Measurements from ENCODE around the gene BAHCC1.

Gene BAHCC1

GRCh38 chr17:81445642-81446503, 50.6 kb downstream of the BAHCC1 start:
- DNase-seq: no peak

GRCh38 chr17:81447331-81447933, 52.2 kb downstream of the BAHCC1 start:
- no peak for DNase-seq

DNA sequence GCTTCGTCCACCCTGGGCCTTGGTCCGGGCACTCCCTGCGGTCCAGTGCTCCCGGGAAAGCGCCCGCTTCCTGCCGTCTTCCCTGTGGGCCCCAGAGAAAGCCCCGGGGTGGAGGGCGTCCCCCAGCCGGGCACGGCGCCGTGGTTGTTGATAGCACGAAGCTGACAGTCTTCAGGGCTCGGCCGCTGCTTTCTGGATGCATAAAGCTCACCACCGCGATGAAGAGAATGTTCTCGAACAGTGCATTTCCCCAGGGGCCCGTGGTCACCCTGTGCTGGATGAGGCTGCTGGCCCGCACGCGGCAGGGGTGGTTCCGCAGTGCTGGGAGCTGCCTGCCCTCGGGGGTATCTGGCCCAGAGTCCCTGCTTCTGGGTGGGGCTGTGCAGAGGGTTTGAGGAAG, 53.2 kb downstream of the BAHCC1 start:
- DNase-seq: no peak

DNA sequence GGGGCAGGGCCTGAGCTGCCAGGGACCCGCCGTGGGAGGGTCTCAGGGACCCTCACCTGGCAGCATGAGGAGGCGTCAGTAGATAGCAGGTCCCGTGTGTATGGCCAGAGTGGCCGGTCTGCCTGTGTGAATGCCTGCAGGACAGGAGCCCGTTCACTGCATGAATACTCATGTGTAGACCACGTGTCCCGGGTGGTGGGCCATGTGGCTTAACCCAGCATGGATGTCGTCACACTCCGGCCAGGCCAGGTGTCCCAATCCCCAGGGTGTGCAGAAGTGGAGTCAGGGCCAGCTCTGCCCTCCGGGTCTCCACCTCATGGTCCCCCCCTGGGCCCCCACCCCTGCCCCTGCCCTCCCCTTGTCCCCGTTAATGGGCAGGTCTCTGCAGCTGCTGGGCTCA, 53.7 kb downstream of the BAHCC1 start:
- DNase-seq: no peak

- DNase-seq: no peak
Measured at GRCh38 chr17:81449351-81449750, 54.1 kb downstream of the BAHCC1 start.

DNA sequence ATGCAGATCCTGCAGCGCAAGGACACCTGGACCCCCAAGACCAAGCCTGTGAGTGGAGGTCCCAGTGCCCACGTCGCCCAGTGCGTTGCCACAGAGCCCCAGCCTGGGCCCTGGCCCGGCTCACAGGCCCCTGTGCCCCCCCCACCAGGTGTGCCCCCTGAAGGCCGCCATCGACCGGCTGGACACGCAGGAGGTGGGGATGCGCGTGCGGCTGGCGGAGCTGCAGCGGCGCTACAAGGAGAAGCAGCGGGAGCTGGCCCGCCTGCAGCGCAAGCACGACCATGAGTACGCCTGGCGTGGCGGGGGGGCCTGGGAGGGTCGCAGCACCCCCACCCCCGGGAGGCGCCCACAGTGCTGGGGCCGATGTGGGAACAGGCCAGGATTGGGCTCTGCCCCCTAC, 56.6 kb downstream of the BAHCC1 start:
- DNase-seq: no peak

DNA sequence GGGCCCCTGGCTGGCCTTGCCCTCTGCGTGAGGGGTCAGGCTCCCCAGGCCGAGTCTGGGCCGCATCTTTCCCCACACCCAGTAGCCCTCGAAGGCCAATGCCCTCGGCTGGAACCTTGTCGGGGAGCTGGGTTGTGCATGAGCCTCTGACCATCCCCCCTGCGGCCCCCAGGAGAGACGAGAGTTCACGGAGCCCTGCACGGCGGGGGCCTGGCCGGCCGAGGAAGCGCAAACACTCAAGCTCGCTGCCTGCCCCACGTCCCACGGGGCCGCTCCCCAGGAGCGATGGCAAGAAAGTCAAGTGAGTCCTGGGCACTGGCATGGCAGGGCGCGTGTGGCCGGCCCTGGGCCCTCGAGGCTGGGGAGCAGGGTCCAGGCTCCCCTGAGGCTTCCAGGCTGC, 57.3 kb downstream of the BAHCC1 start:
- no peak for DNase-seq

DNA sequence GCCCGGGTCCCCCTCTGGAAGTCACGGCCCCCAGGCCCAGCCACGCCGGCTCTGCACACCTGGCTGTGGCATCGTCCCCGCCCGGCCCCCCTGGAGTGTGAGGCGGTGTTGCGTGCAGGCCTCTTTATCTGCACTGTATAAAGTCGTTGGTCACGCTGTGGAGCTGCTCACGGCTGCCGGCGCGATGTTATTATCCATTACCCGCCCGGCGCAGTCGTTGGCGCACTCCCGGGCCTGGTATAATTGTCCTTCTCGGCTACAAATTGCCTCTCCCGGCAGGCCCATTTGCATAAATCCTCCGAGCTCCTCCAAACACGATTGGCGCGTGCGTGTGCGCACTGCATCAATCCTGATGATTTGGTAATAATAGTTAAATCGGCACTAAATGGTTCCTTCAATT, 57.8 kb downstream of the BAHCC1 start:
- no peak for DNase-seq

DNA sequence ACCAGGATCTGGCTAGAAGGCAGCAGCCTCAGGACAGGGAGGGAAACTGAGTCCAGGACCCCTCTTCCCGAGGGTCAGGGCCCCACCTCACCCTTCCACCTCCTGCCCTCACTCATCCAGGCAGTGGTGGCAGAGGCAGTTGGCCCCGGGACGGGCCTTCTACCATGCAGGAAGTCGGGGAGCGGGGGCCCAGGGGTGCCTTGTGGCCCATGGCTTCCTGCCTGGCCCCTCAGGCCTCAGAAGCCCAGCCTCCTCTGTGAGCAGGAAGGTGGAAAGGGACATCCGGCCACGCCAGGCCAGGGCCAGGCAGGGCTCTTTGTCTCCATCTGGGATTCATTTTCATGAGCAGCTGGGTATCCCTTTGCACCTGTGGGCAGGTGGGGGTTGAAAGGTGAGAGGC, 58.5 kb downstream of the BAHCC1 start:
- DNase-seq: no peak

DNA sequence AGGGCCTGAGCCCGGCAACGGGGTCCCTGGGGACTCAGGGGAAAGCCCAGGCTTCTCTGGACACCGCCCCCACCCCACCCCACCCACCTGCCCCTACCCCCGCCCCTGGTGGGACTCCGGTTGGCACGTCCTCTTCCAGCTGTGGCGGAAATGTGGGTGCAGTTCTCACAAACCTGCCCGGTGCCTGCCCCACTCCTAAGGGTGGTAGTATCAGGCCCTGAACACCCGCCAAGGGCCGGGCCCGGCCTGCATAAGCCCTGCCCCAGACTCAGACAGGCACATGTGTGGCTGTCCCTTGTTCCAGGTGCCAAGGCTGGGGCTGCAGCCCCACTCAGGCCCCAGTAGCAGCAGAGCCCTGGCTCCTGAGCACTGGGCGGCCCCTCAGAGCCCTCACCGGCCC, 59.2 kb downstream of the BAHCC1 start:
- no peak for DNase-seq

- DNase-seq: no peak
Measured at GRCh38 chr17:81455387-81455786, 60.1 kb downstream of the BAHCC1 start.

DNA sequence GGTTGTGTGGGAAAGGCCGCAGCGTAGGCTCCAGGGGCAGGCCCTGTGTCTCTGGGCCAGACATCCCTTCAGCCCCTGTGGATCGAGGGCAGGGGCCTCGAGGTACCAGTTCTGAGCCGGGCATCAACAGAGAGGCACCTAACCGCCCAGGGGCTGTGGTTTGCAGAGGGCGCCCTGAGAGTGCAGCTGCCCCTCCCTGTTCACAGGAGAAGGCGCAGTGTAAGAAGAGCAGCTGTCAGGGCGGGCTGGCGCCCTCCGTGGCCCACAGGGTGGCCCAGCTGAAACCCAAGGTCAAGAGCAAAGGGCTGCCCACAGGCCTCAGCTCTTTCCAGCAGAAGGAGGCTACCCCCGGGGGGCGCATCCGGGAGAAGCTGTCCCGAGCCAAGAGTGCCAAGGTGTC, 60.8 kb downstream of the BAHCC1 start:
- DNase-seq: no peak

DNA sequence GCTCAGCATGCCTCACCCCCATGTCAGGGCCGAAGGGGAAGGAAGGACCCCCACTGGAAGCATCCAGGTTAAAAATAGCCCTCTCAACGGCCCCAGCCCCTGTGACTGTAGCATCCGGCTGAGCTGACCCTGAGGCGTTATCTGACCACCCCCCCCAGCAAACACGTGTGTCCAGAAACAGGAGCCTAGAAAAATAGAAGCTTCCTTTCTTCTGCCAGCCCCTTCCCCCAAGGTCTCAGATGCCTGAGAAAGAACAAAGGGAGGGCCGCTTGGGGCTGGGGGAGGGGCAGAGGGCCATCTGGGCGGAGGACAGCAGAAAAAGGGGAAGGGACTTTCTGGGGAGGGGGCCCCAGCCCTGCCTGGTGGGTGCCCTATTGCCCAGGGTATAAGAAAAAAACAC, 61.5 kb downstream of the BAHCC1 start:
- DNase-seq: no peak

GRCh38 chr17:81457401-81457800, 62.1 kb downstream of the BAHCC1 start:
- no peak for DNase-seq

GRCh38 chr17:81457917-81458555, 62.8 kb downstream of the BAHCC1 start:
- DNase-seq: no peak

- no peak for DNase-seq
Measured at GRCh38 chr17:81458628-81459027, 63.4 kb downstream of the BAHCC1 start.

DNA sequence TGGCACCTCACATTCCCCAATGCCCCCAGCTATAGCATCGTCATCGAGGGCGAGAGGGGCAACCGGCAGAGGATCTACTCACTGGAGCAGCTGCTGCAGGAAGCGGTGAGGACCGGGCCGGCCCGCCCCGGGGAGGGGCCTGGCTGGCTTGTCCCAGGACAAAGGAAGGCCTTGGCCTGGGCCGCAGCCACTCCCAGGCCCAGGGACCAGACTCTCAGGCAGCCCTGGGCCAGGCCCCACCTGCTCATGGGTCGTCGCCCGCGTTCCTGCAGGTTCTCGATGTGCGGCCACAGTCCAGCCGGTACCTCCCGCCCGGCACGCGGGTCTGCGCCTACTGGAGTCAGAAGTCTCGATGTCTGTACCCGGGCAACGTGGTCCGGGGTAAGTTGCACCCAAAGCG, 64.0 kb downstream of the BAHCC1 start:
- no peak for DNase-seq

GRCh38 chr17:81459864-81460263, 64.6 kb downstream of the BAHCC1 start:
- no peak for DNase-seq

DNA sequence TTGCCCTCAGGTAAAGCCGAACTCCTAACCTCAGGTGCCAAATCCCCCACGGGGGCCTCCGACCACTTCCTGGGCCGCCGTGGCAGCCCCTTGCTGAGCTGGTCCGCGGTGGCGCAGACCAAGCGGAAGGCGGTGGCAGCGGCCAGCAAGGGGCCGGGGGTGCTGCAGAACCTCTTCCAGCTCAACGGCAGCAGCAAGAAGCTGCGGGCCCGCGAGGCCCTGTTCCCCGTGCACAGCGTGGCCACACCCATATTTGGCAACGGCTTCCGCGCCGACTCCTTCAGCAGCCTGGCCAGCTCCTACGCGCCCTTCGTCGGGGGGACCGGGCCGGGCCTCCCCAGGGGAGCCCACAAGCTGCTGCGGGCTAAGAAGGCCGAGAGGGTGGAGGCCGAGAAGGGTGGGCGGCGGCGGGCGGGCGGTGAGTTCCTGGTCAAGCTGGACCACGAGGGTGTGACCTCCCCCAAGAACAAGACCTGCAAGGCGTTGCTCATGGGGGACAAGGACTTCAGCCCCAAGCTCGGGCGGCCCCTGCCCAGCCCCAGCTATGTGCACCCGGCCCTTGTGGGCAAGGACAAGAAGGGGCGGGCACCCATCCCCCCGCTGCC, 65.7 kb downstream of the BAHCC1 start:
- DNase-seq: no peak

DNA sequence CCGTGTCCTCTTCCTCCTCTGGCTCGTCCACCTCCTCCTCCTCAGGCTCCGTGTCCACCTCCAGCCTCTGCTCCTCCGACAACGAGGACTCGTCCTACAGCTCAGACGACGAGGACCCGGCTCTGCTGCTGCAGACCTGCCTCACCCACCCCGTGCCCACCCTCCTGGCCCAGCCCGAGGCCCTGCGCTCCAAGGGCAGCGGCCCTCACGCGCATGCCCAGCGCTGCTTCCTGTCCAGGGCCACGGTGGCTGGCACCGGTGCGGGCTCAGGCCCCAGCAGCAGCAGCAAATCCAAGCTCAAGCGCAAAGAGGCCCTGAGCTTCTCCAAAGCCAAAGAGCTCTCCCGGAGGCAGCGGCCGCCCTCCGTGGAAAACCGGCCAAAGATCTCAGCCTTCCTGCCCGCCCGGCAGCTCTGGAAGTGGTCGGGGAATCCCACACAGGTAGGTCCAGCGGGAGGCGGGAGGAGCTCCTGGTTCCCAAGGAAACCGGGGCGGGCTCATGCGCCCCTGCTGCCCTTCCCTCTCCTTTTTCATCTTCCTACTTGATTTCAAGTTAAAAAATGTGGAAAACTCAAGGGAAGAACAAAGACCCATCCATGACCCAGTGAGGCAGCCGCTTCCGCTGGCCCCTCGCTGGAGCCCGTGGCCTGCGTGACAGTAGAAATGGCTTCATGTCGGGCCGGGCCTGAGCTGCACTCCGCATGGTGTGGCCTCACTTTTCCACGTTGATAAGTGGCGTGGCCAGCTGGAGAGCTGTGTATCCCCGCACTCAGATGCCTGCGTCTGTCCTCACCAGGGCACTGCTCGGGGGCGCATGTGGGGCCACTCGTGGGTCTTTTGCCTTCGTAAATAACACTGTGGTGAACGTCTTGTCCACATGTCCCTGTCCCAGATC, 66.6 kb downstream of the BAHCC1 start:
- DNase-seq: no peak

GRCh38 chr17:81462506-81463125, 67.4 kb downstream of the BAHCC1 start:
- no peak for DNase-seq

GRCh38 chr17:81463506-81463905, 68.2 kb downstream of the BAHCC1 start:
- no peak for DNase-seq

All from activated CD4-positive, alpha-beta T cell treated with anti-CD3 and anti-CD28 coated beads, Interleukin-2, amount 50 U/mL, for 48 hours (primary cell).